ENCODE results near the gene BCKDHA.
"Not testable (repeated sequence)": the region's sequence is repeated elsewhere in the genome, so short reads cannot be mapped to it uniquely, and the experiment has no call there.

BCKDHA gene

DNA sequence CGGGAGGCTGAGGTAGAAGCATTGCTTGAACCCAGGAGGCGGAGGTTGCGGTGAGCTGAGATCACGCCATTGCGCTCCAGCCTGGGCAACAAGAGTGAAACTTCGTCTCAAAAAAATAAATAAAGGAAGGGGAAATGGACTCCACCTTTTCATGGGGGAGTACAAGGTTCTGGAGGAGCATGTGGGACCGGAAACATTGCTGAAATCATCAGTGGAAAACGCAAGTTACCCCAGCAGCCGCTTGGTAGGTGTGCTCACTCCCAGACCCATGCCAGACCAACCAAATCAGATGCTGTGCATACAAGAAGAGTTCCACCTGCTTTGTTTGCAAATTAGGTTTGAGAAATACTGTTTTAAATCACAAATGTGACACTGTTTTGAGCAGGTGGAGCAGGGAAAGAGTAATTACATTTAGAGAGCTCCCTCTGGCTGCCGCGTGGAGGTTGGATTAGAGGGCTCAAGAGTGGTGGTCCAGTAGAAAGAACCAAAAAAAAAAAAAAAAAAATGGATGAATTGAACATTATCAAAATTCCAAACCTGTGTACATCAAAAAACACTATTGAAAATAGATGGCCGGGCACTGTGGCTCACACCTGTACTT lies 50.2 kb downstream of the BCKDHA start:
- DNase-seq (ENCODE audit: low read depth), result no peak

DNA sequence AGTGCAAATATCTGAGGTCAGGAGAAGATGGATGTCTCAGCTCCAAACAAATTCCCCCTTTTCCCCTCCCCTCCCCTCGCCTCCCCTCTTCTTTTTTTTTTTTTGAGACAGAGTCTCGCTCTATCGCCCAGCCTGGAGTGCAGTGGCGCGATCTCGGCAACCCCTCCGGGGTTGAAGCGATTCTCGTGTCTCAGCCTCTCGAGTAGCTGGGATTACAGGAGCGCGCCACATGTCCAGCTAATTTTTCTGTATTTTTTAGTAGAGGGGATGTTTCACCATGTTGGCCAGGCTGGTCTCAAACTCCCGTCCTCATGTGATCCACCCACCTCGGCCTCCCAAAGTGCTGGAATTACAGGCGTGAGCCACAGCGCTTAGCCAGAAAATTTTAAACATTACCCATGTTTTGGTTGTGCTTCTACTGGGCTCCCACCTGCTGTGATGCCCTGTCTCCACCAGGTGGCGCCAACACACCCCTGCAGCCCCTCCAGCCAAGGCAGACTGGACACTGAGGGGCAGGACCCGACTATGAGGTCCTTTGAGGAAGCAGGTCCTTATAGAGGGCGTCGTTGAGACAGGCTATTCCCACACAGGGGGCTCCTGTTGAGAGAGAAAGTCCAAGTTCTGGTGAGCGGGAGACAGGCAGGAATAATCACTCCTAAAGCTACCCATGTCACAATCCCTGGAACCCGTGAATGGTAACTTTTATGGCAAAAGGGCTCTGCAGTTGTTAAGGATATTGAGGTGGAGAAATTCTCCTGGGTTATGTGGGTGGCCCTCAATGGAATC lies 51.7 kb downstream of the BCKDHA start:
- no peak for DNase-seq (ENCODE audit: low read depth)

DNA sequence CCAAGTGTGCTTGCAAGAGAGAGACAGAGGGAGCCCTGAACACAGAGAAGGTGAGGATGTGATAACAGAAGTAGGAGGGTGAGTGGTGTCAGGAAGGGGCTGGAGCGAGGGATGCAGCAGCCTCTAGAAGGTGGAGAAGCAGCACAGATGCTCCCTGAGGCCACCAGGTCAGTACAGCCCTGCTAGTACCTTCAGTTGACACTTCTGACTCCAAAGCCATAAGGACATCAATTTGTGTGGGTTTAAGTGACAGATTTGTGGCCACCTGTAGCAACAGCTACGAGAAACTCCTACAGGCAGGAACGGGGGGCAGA lies 52.2 kb downstream of the BCKDHA start:
- DNase-seq (ENCODE audit: low read depth), result no peak

DNA sequence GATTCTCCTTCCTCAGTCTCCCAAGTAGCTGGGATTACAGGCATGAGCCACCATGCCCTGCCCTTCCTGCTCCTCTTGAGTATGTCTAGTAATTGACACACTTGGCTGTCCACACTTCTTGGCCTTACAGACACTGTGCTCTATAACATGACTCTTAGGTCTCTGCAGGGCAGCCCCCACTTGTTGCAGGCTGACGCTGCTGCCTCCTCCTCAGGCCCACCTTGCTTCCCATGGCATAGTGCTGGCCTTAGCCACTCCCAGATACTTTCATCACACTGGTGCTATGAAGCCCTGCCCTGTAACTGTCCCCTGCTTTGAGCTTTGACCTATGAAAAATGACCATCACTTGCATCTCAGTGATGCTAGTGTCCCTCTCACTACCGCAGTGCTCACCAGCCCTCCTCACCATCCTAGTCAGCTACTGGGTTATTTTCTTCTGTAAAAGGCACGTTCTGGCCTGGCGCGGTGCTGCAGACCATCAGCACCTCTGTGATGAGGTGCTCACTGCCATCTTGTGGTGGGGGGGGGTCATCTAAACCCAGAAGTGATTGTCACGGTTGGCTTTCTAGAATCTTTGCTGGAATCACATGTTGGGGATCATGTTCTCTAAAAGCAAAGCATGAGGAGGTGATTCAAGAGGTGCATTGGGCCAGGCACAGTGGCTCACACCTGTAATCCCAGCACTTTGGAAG lies 55.1 kb downstream of the BCKDHA start:
- no peak for DNase-seq (ENCODE audit: low read depth)

DNA sequence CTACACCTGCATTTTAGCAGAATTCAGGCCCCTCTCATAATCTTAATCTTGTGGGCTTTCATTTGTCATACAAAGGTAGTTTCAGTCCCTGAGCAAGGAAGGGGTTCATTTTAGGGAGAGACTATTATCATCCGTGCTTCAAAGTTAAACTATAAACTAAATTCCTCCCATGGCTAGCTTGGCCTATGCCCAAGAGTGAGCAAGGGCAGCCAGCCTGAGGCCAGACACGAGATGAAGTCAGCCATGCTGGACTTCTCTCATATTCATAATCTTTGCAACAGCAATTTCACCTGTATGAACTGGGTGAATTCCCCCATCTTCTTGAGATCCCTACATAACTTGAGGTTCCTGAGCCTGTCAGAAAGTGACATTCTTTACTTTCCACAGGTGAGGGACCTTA lies 58.3 kb downstream of the BCKDHA start:
- no peak for DNase-seq (ENCODE audit: low read depth)

DNA sequence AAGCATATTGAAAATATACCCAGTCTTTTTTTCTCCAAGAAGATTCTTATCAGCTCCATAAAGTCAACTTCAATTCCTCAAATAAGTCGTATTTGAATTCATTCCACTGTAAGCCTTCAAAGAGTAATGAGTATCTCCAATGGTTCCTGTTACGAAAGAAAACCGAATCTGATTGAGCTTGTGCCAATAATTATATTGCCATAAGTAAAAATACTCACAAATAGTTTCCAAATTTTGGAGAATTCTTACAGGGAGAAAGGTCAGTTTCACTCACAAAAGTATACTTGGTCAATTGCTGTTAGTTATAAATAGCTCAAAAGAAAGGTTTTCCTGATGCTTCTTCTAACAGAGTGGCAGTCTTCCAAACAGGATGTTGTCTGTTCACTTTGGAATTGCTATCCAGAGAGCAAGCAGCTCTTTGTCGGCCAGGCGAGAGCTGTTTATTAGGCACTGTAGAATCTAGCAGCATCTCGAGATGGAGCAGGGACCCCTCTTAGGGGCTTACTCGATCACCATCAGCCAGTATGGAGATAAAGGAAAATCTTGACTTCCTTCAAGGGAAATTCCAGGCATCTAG lies 58.8 kb downstream of the BCKDHA start:
- DNase-seq (ENCODE audit: low read depth), result no peak

DNA sequence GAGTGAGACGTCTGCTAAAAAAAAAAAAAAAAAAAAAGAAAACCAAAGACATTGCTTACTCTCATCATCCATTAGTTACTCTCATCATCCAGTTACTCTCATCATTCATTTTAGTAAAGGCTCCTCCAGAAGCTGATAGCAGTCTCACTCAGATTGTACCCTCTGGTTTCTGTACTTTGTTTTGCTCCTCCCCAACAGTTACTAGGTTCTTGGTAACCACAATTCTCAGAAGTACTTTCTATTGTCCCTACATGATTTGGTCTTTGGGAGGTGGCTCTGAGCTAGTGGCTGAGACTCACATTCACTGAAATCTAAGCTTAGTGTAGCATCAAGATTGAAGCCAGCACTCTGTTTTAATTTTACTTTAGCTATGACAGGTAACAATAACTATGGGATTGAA lies 59.6 kb downstream of the BCKDHA start:
- no peak for DNase-seq (ENCODE audit: low read depth)

DNA sequence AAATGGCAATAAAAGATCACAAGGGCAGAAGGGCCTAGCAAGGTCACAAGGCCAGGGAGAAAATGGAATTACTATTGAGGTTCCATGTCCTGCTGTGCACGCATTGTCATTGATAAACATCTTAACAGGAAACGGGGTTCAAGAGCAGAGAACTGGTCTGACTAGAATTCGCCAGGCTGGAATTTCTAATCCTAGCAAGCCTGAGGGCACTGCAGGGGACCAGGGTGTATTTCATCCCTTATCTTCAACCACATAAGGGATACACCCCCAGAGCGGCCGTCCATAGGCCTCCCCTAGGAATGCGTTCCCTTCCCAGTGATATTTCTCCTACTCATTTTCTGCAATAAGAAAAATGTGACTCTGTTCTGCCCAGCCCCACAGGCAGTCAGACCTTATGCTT lies 64.9 kb downstream of the BCKDHA start:
- no peak for DNase-seq (ENCODE audit: low read depth)

DNA sequence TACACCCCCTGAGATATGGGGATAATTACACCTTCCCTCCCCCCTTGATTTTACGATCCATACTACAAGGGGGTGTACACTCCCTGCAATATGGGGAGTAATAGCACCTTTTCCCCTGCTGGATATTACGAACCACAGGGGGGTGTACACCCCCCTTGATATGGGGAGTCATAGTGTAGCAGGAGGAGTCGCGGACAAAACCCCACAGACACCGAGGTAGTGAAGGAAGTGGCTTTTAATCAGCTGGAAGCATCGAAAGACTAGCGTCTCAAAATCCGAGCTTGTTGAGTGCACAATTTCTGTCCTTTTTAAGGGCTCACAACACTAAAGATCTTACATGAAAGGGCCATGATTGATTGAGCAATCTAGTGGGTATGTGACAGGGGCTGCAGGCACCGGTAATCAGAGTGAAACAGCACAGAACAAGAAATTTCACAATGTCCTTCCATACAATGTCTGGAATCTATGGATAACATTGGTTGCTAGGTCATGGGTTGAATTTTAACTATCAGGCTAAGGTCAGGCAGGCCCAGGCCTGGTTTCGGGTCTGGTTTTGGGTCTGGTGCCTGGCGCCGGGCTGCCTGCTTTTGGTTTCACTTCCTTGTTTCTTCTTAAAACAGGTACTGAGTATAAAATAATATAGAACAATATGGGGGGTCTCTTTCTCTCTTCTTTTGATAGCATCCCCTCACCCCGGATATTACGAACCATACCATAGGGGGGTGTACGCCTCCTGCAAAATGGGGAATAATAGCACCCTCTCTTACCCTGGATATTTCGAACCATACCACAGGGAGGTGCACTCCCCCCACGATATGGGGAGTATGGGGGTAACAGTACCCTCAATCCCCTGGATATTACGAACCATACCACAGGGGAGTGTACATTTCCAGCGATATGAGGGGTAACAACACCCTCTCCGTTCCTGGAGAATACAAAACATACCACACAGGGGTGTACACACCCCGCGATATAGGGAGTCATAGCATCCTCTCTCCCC lies 65.9 kb downstream of the BCKDHA start:
- not testable (repeated sequence) for DNase-seq (ENCODE audit: low read depth)

Data from GM04503 (cell line).